LNCAP (cell line): ENCODE results near the gene TESK1.

Experiments used
- CTCF ChIP-seq: fragments of 450-650 bp; IDR thresholded peaks from 2 replicates; pipeline ENCODE4 v1.5.1; 2017; ENCODE audit warnings: mild to moderate bottlenecking

The TESK1 gene

GRCh38 chr9:35650341-35651158 lies 45.5 kb downstream of the TESK1 start, which contains the start of gene SIT1:
Gene SIT1 (minus strand): TSS chr9:35650931. CDS start chr9:35650853, 78 bp downstream.
- no peak for TF ChIP-seq CTCF

- TF ChIP-seq CTCF = no peak
Measured at GRCh38 chr9:35651956-35652828, 47.1 kb downstream of the TESK1 start.

- TF ChIP-seq CTCF = no peak
Measured at GRCh38 chr9:35652829-35653209, 47.8 kb downstream of the TESK1 start.

GRCh38 chr9:35653611-35654010 lies 48.5 kb downstream of the TESK1 start:
- no peak for TF ChIP-seq CTCF

GRCh38 chr9:35656348-35656747 lies 51.3 kb downstream of the TESK1 start:
- no peak for TF ChIP-seq CTCF

GRCh38 chr9:35656831-35657545 lies 51.9 kb downstream of the TESK1 start:
- no peak for TF ChIP-seq CTCF

GRCh38 chr9:35657546-35658136 lies 52.6 kb downstream of the TESK1 start, which contains the start of gene RMRP:
Gene RMRP (minus strand): TSS chr9:35658019.
- TF ChIP-seq CTCF = no peak
